ENCODE results near the gene ATP6V0A4.

Gene ATP6V0A4

DNA sequence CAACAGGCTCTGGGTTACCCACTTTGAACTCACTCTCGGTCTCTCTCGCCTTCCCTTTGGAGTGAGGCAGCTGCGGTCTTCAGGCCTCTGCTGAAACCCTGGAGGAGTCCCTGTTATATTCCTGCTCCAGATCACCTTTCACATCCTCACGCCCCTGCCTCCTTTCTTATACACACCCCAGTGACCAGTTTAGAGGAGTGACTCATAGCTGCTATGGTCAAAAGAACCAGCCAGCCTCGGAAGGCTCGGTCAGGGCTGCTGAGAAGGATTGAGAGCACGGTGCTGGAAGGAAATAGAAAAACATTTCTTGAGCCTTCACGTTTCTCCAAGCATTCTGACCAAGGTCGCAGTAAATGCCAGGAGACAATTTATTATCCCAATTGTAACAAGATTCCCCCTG lies 68.6 kb downstream of the ATP6V0A4 start:
- TF ChIP-seq, protein P1, sequence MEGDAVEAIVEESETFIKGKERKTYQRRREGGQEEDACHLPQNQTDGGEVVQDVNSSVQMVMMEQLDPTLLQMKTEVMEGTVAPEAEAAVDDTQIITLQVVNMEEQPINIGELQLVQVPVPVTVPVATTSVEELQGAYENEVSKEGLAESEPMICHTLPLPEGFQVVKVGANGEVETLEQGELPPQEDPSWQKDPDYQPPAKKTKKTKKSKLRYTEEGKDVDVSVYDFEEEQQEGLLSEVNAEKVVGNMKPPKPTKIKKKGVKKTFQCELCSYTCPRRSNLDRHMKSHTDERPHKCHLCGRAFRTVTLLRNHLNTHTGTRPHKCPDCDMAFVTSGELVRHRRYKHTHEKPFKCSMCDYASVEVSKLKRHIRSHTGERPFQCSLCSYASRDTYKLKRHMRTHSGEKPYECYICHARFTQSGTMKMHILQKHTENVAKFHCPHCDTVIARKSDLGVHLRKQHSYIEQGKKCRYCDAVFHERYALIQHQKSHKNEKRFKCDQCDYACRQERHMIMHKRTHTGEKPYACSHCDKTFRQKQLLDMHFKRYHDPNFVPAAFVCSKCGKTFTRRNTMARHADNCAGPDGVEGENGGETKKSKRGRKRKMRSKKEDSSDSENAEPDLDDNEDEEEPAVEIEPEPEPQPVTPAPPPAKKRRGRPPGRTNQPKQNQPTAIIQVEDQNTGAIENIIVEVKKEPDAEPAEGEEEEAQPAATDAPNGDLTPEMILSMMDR (IDR thresholded peaks at IDR 0.05; ENCODE audit: low read depth, low read length, missing control alignments), result no peak
- no peak for DNase-seq (ENCODE audit: extremely low read depth, low read depth)
- H3K4me3 ChIP-seq (replicated peaks; ENCODE audit: low read depth, low read length), result no peak overlapping the region

DNA sequence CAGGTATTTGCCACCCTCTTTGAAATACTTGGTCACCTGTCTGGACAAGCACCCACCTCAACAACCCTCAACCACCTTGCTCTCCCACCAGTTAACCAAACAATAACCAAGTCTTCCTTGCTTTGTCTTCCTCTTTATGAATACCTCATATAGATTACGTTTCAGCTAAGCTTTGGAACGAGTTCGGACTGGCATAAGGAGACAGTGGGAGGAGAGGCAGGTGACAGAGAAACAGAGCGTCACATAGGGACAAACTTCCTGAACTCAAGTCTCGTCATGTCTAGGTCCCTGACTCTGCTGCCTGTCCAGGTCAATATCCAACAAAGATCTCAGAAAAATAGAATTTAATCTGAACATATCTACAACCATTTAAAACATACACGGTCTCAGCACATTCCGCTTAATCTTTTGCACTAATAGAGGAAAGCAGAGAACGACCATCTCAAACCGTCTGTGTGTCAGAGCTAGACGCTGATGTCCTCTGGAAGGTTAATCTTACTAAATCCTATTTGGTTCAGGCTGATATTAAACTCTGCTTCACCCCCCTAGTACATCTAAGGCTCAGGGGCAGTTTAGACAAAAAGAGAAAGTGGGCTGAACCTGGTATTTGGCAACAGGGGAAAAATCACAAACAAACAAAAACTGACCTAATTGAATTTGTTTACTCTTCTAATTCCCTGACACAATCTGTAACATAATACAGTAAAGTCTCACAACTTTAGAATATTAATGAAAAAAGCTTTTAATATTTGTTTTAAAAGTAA lies 70.5 kb downstream of the ATP6V0A4 start:
- H3K4me3 ChIP-seq (replicated peaks; ENCODE audit: low read depth, low read length), result no peak overlapping the region
- TF ChIP-seq, protein P1 (IDR thresholded peaks at IDR 0.05; ENCODE audit: low read depth, low read length, missing control alignments), result no peak
- no peak for DNase-seq (ENCODE audit: extremely low read depth, low read depth)

DNA sequence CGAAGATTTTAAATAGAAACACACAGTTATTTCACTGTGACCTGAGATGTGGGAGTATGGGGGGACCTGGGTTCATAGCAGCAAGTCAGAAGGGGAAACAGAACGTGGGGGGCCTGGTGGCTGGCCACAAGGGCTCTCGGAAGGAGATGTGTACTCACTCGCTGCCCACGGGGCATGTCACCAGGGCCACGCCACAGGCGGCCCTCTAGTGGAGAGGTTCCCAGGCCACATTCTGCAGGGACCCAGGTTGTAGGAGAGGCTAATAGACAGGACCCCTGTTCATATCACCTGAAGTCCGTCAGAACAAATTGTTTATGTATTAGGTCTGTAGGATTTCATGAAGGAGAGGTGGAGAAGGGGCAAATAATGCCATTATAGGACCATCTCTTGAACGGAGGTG lies 71.7 kb downstream of the ATP6V0A4 start:
- TF ChIP-seq, protein P1 (IDR thresholded peaks at IDR 0.05; ENCODE audit: low read depth, low read length, missing control alignments), result no peak
- no peak overlapping the region for H3K4me3 ChIP-seq (replicated peaks; ENCODE audit: low read depth, low read length)
- no peak for DNase-seq (ENCODE audit: extremely low read depth, low read depth)

DNA sequence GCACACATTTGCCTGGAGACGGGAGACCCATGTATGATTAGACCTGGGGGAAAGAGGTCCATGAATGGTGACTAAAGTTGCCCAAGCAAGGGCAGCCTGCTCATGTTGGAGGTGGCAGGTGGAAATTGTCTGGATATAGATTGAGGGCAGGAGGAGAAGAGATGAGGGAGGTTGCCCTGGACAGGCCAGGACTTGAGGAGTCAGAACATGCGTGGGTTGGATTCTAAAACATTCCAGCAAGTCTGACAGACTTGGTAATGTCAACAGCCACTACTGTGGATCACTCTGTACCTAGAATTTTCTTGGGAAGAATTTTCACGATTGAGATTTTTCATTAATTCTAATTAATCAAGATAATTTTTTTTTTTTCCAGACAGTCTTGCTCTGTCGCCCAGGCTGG lies 77.7 kb downstream of the ATP6V0A4 start:
- no peak overlapping the region for H3K4me3 ChIP-seq (replicated peaks; ENCODE audit: low read depth, low read length)
- DNase-seq (ENCODE audit: extremely low read depth, low read depth), result no peak
- TF ChIP-seq, protein P1 (IDR thresholded peaks at IDR 0.05; ENCODE audit: low read depth, low read length, missing control alignments), result no peak

DNA sequence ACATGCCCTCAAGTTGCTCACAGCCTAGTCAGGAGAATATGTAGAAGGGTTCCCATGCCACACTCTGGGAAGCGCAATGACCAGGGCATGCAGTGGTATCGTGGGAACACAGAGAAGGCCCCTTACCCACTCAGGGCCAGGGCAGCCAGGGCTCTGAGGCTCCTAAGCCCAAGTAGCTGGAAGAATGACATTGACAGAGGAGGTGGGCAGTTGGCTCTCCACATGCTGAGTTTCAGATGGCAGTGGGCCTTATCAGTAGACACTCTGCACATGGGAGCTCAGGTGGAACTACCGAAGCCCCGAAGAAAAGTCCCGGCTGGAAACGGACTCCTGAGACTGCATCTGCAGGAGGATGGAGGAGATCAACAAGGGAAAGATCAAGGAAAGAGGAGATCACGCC lies 81.1 kb downstream of the ATP6V0A4 start:
- TF ChIP-seq, protein P1 (IDR thresholded peaks at IDR 0.05; ENCODE audit: low read depth, low read length, missing control alignments), result no peak

DNA sequence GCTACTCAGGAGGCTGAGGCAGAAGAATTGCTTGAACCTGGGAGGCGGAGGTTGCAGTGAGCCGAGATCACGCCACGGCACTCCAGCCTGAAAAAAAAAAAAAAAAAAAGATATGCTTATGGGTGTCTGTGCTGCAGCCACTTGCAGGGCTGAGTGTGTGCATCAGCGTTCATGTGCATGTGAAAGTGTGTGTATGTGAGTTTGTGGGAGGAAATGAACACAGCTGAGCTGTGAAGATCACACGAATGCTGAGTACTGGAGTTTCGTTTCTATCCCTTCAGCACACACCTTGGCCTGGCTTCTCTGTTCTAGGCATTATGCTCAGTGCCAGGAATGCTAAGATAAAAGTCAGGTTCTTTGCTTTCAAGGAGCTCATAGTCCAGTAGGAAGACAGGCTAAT lies 84.8 kb downstream of the ATP6V0A4 start:
- H3K4me3 ChIP-seq (replicated peaks; ENCODE audit: low read depth, low read length), result no peak overlapping the region
- TF ChIP-seq, protein P1 (IDR thresholded peaks at IDR 0.05; ENCODE audit: low read depth, low read length, missing control alignments), result no peak
- DNase-seq (ENCODE audit: extremely low read depth, low read depth), result no peak

More for the DNA sequence above, 81.1 kb downstream of the ATP6V0A4 start:
- no peak overlapping the region for H3K4me3 ChIP-seq (replicated peaks; ENCODE audit: low read depth, low read length)
- DNase-seq (ENCODE audit: extremely low read depth, low read depth), result no peak

DNA sequence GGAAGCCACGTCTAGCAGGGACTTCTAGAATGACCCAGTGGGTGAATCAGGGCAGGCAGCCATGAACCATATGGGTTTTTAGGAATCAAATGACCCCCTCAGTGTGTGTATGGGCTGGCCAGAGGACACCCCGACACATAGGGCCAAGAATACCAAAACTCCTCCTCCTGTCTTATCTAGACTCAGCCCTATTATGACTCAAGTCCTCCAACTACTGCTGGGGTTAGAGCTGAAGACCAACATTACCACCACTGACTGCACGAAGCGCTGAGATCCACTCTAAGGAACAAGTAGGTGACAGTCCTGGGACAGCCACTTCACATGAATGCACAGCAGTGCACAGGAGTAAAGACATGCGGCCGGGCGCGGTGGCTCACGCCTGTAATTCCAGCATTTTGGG lies 85.3 kb downstream of the ATP6V0A4 start:
- TF ChIP-seq, protein P1 (IDR thresholded peaks at IDR 0.05; ENCODE audit: low read depth, low read length, missing control alignments), result no peak
- no peak overlapping the region for H3K4me3 ChIP-seq (replicated peaks; ENCODE audit: low read depth, low read length)
- no peak for DNase-seq (ENCODE audit: extremely low read depth, low read depth)
